Caco-2 (cell line): ENCODE results near the gene PDCD4. TPM values are rescaled to one million over a fixed set of nuclear protein-coding genes. Genes with fewer than 3 reads are reported as not detected.

Source experiments
- BruUV-seq: library from RNA; stranded (reverse); fragments of 400-500 nt; replicated peaks from 2 replicates; lab custom pipeline; 2021; lab: Mats Ljungman, UMichigan
- CTCF ChIA-PET: fragments of 300-600 bp; sonication (Branson Sonifier 250); formaldehyde crosslinking; loops from one replicate; lab custom pipeline; 2022; ENCODE audit warnings: antibody characterized with exemption; lab: Charles Lee
- POLR2A ChIA-PET: fragments of 300-600 bp; sonication (Branson Sonifier 250); formaldehyde crosslinking; loops from one replicate; lab custom pipeline; 2022; ENCODE audit warnings: antibody characterized with exemption; lab: Charles Lee
- DNase-seq, 2 experiments: peaks; one replicate each; pipeline versions ENCODE4 v3.0.0 to v3.0.0-alpha.2; 2020 to 2022
- H3K27me3 ChIP-seq: replicated peaks from 2 replicates; pipeline ENCODE4 v1.6.0; 2011; ENCODE audit warnings: low read length; ENCODE audit not compliant: control insufficient read depth, insufficient read depth
- H3K36me3 ChIP-seq: 2 replicates; pipeline ENCODE4 v1.5.1; 2011; ENCODE audit warnings: low read length; ENCODE audit not compliant: control insufficient read depth, insufficient read depth
- H3K4me1 ChIP-seq: fragments of 250-450 bp; sonication (Bioruptor Pico); 2 replicates; pipeline ENCODE4 v1.5.1; 2020; ENCODE audit warnings: mild to moderate bottlenecking
- H3K4me3 ChIP-seq: 2 replicates; pipeline ENCODE4 v1.5.1; 2011; ENCODE audit warnings: low read depth, mild to moderate bottlenecking, control low read depth, low read length
- H3K9me3 ChIP-seq: fragments of 250-450 bp; sonication (Bioruptor Pico); 2 replicates; pipeline ENCODE4 v1.5.1; 2020; ENCODE audit warnings: mild to moderate bottlenecking, moderate library complexity
- H3K27ac Mint-ChIP-seq: one replicate; pipeline ENCODE4 v1.8.0; 2022; ENCODE audit warnings: mixed read lengths; ENCODE audit not compliant: unreplicated experiment
- H3K27me3 Mint-ChIP-seq: one replicate; pipeline ENCODE4 v1.8.0; 2022; ENCODE audit warnings: mixed read lengths; ENCODE audit not compliant: insufficient read depth, unreplicated experiment
- H3K36me3 Mint-ChIP-seq: one replicate; pipeline ENCODE4 v1.8.0; 2022; ENCODE audit warnings: mild to moderate bottlenecking, mixed read lengths; ENCODE audit not compliant: insufficient read depth, unreplicated experiment
- H3K4me1 Mint-ChIP-seq: one replicate; pipeline ENCODE4 v1.8.0; 2022; ENCODE audit warnings: low read depth, mixed read lengths; ENCODE audit not compliant: unreplicated experiment
- H3K4me3 Mint-ChIP-seq: one replicate; pipeline ENCODE4 v1.8.0; 2022; ENCODE audit warnings: mild to moderate bottlenecking, moderate library complexity, mixed read lengths; ENCODE audit not compliant: unreplicated experiment
- H3K9me3 Mint-ChIP-seq: one replicate; pipeline ENCODE4 v1.8.0; 2022; ENCODE audit warnings: mixed read lengths; ENCODE audit not compliant: unreplicated experiment
- intact Hi-C: fragments of 100-400 bp; cut with micrococcal nuclease; formaldehyde crosslinking; loops from one replicate; pipeline ENCODE4 v1.10.0; 2022; ENCODE audit not compliant: unreplicated experiment
- total RNA-seq: library from RNA; stranded (reverse); gene quantifications from 2 replicates; pipeline ENCODE4 v1.2.3, GENCODE V29; 2022
- TF ChIP-seq, protein P1 (sequence below), 2 experiments: fragments of 200-600 bp in 1 of 2; IDR thresholded peaks; 1 replicate in 1 of 2; 2 replicates in 1 of 2; pipeline versions ENCODE4 v1.5.1 to v1.8.0; 2011 to 2022; ENCODE audit warnings: antibody characterized with exemption in 1 of 2, control low read depth in 1 of 2, inconsistent platforms in 1 of 2, low read depth in 1 of 2, low read length in 1 of 2, mild to moderate bottlenecking in 1 of 2, moderate library complexity in 1 of 2; ENCODE audit not compliant: insufficient read depth in 1 of 2, severe bottlenecking in 1 of 2, unreplicated experiment in 1 of 2

PDCD4 gene
- total RNA-seq, 1 experiment from 2014 or later, result 66.1 TPM

DNA sequence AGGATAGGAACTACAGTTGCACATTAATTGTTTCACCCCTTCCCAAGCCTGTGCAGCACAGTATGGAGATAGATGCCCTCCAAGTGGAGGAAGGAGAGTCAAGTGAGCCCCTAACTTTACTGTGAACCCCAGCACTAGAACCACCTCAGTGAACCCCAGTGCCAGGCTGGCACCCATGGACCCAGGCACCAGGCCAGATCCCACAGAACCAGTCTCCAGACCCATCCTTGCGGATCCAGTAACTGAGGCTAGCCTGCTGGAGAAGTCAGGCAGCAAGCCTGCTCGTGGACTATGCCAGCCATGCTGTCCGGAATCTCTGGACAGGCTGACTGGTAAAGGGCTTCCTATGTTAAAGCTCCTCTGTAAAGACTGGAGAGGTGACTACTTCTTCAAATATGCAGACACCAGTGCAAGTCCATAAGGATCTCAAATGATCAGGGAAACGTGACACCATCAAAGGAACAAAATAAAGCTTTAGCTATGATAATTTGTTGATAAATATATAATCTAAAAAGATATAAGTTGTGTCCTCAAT lies 75.4 kb downstream of the PDCD4 start:
- H3K9me3 ChIP-seq, result no peaks in the 10 kb centered on the region
- H3K27ac Mint-ChIP-seq, result no peak overlapping the region
- no peaks in the 10 kb centered on the region for H3K27me3 ChIP-seq
- BruUV-seq, result no TSS peak
- intact Hi-C loops, result no loop called here
- H3K36me3 ChIP-seq, result no peaks in the 10 kb centered on the region
- ChIA-PET CTCF (no interaction called here), POLR2A (no interaction called here)
- peaks cover 9% of the 10 kb centered on the region for H3K36me3 Mint-ChIP-seq
- no peak overlapping the region for H3K4me3 ChIP-seq
- DNase-seq, result no peak
- H3K9me3 Mint-ChIP-seq, result no peaks in the 10 kb centered on the region
- no peak overlapping the region for H3K4me3 Mint-ChIP-seq
- TF ChIP-seq, protein P1, sequence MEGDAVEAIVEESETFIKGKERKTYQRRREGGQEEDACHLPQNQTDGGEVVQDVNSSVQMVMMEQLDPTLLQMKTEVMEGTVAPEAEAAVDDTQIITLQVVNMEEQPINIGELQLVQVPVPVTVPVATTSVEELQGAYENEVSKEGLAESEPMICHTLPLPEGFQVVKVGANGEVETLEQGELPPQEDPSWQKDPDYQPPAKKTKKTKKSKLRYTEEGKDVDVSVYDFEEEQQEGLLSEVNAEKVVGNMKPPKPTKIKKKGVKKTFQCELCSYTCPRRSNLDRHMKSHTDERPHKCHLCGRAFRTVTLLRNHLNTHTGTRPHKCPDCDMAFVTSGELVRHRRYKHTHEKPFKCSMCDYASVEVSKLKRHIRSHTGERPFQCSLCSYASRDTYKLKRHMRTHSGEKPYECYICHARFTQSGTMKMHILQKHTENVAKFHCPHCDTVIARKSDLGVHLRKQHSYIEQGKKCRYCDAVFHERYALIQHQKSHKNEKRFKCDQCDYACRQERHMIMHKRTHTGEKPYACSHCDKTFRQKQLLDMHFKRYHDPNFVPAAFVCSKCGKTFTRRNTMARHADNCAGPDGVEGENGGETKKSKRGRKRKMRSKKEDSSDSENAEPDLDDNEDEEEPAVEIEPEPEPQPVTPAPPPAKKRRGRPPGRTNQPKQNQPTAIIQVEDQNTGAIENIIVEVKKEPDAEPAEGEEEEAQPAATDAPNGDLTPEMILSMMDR (IDR thresholded peaks at IDR 0.05; ENCODE audit: insufficient read depth in 1 of 2, low read depth in 1 of 2, low read length in 1 of 2, severe bottlenecking in 1 of 2, unreplicated experiment in 1 of 2), result no peak
- H3K4me1 ChIP-seq, result no peaks in the 10 kb centered on the region
- no peaks in the 10 kb centered on the region for H3K27me3 Mint-ChIP-seq
- H3K4me1 Mint-ChIP-seq, result peaks cover 8% of the 10 kb centered on the region

Other genes with a start within 250 kb of the PDCD4 start
- gene RBM20, start 227.6 kb upstream of the PDCD4 start, total RNA-seq, result 0.35 and 0.36 TPM in 2 replicates
- gene BBIP1, start 47.3 kb downstream of the PDCD4 start, total RNA-seq, result 16.7 and 19.2 TPM in 2 replicates
- gene SHOC2, start 47.7 kb downstream of the PDCD4 start, total RNA-seq, result 36.1 and 38.5 TPM in 2 replicates
- 0.67 and 0.70 TPM in 2 replicates for gene ADRA2A, start 205.1 kb downstream of the PDCD4 start, total RNA-seq